ENCODE data around the gene DIPK1B.

- TF ChIP-seq CTCF (IDR thresholded peaks at IDR 0.05) (peak in 1 of 4 experiments; percentile 28), POLR2A (IDR thresholded peaks at IDR 0.05) (no peak)
Measured at GRCh38 chr9:136742591-136743391, 30.4 kb downstream of the DIPK1B start, which contains the start of gene LCN10.
